Stimulated activated CD8-positive, alpha-beta memory T cell treated with anti-CD3 and anti-CD28 coated beads, Interleukin-2, amount 100 ng/mL, for 1 hour (primary cell): Measurements from ENCODE around the gene IRF3.
A peak's percentile ranks its signal among the peaks of the same experiment; 100 is the strongest.

ENCODE experiments used
- DNase-seq, 2 donors: peaks; one replicate each; pipeline ENCODE4 v3.0.0-alpha.2; 2020; ENCODE audit warnings: low read depth in 2 of 2

The IRF3 gene

GRCh38 chr19:49665351-49666119, at the start of gene IRF3, which contains the start of gene BCL2L12:
Gene IRF3 (minus strand): TSS chr19:49665857. CDS start chr19:49664838, 1,019 bp downstream.
Gene BCL2L12 (plus strand): TSS chr19:49665933. CDS start chr19:49666693, 760 bp downstream.
- DNase-seq, result peak; percentile 98 to 99

GRCh38 chr19:49713236-49713845, 47.7 kb upstream of the IRF3 start:
- DNase-seq, result no peak

GRCh38 chr19:49712397-49712859, 46.8 kb upstream of the IRF3 start:
- no peak for DNase-seq

GRCh38 chr19:49710372-49710951, 44.8 kb upstream of the IRF3 start:
- no peak for DNase-seq

GRCh38 chr19:49705919-49706318, 40.3 kb upstream of the IRF3 start:
- no peak for DNase-seq

- no peak for DNase-seq
Observed at GRCh38 chr19:49704888-49705642, 39.4 kb upstream of the IRF3 start.

GRCh38 chr19:49701271-49701786, 35.7 kb upstream of the IRF3 start:
- DNase-seq, result no peak

- no peak for DNase-seq
Observed at GRCh38 chr19:49700563-49700962, 34.9 kb upstream of the IRF3 start.

GRCh38 chr19:49699364-49699763, 33.7 kb upstream of the IRF3 start:
- no peak for DNase-seq

GRCh38 chr19:49696865-49697264, 31.2 kb upstream of the IRF3 start:
- DNase-seq, result no peak

- no peak for DNase-seq
Observed at GRCh38 chr19:49696115-49696514, 30.5 kb upstream of the IRF3 start.

- DNase-seq, result no peak
Observed at GRCh38 chr19:49692147-49692506, 26.5 kb upstream of the IRF3 start.

- no peak for DNase-seq
Observed at GRCh38 chr19:49691243-49692146, 25.8 kb upstream of the IRF3 start.

GRCh38 chr19:49690656-49691242, 25.1 kb upstream of the IRF3 start, which contains the start of gene CPT1C:
Gene CPT1C (plus strand): TSS chr19:49691116. CDS start chr19:49692253, 1,137 bp downstream.
- DNase-seq, result peak in 1 of 2 donors; percentile 30

- no peak for DNase-seq
Observed at GRCh38 chr19:49690079-49690655, 24.5 kb upstream of the IRF3 start.

- no peak for DNase-seq
Observed at GRCh38 chr19:49689133-49690078, 23.7 kb upstream of the IRF3 start, which contains the start of gene ADM5. Gene ADM5 (plus strand): TSS chr19:49689594. CDS start chr19:49689838, 244 bp downstream.

- no peak for DNase-seq
Observed at GRCh38 chr19:49688531-49689132, 23.0 kb upstream of the IRF3 start.
